ENCODE data around the gene FKBP3. TPM values are rescaled to one million over a fixed set of nuclear protein-coding genes. Genes with fewer than 3 reads are reported as not detected.

Gene FKBP3
- total RNA-seq, 1 experiment from 2014 or later = 94.2 TPM

GRCh38 chr14:45084946-45085346 lies 49.3 kb downstream of the FKBP3 start:
- intact Hi-C loops (cut with micrococcal nuclease; ENCODE audit: unreplicated experiment) = loop anchor here (2.0 to 5.0 kb wide), 2 partner anchors 50 to 123 kb away; partner anchors contain the start of genes FANCM, FKBP3, KLHL28 and TOGARAM1
- no peak for DNase-seq
- H3K4me3 Mint-ChIP-seq (ENCODE audit: unreplicated experiment) = peak overlapping the region; percentile 85

GRCh38 chr14:45083976-45084722 lies 50.1 kb downstream of the FKBP3 start, which contains the start of gene PRPF39:
TSS of gene PRPF39 (plus strand) at chr14:45084116. CDS start at chr14:45095240, 11,124 bp downstream.
- Histone ChIP-seq H3K4me1 (no peaks in the 10 kb centered on the region), H3K36me3 (ENCODE audit: control insufficient read depth, insufficient read depth, low read length) (no peaks in the 10 kb centered on the region), H3K4me3 (ENCODE audit: low read depth, low read length) (peak within 1 kb of the TSS; percentile 49), H3K9me3 (no peaks in the 10 kb centered on the region), H3K27me3 (replicated peaks; ENCODE audit: control insufficient read depth, insufficient read depth, low read length) (no peaks in the 10 kb centered on the region)
- H3K9me3 Mint-ChIP-seq (ENCODE audit: unreplicated experiment) = no peaks in the 10 kb centered on the region
- BruUV-seq (replicated peaks) = TSS peak; percentile 54
- peaks cover 13% of the 10 kb centered on the region for H3K36me3 Mint-ChIP-seq (ENCODE audit: insufficient read depth, unreplicated experiment)
- peak; percentile 87 to 91 for DNase-seq
- ChIA-PET POLR2A (no interaction called here), CTCF (no interaction called here)
- H3K27me3 Mint-ChIP-seq (ENCODE audit: insufficient read depth, unreplicated experiment) = no peaks in the 10 kb centered on the region
- peak within 1 kb of the TSS; percentile 85 for H3K4me3 Mint-ChIP-seq (ENCODE audit: unreplicated experiment)
- peaks cover 17% of the 10 kb centered on the region for H3K4me1 Mint-ChIP-seq (ENCODE audit: low read depth, unreplicated experiment)
- H3K27ac Mint-ChIP-seq (ENCODE audit: unreplicated experiment) = peak within 1 kb of the TSS; percentile 87
- intact Hi-C loops (cut with micrococcal nuclease; ENCODE audit: unreplicated experiment) = loop anchor here (2.0 to 5.0 kb wide), 2 partner anchors 51 to 122 kb away; partner anchors contain the start of genes FANCM, FKBP3, KLHL28 and TOGARAM1
- TF ChIP-seq CTCF (IDR thresholded peaks at IDR 0.05; ENCODE audit: insufficient read depth in 1 of 2, low read depth in 1 of 2, low read length in 1 of 2, severe bottlenecking in 1 of 2, unreplicated experiment in 1 of 2) = no peak

More at GRCh38 chr14:45084946-45085346, 49.3 kb downstream of the FKBP3 start:
- ChIA-PET POLR2A (no interaction called here), CTCF (no interaction called here)
- Histone ChIP-seq H3K27me3 (replicated peaks; ENCODE audit: control insufficient read depth, insufficient read depth, low read length) (no peaks in the 10 kb centered on the region), H3K4me3 (ENCODE audit: low read depth, low read length) (peak overlapping the region; percentile 49), H3K9me3 (no peaks in the 10 kb centered on the region), H3K4me1 (no peaks in the 10 kb centered on the region), H3K36me3 (ENCODE audit: control insufficient read depth, insufficient read depth, low read length) (no peaks in the 10 kb centered on the region)
- Mint-ChIP-seq H3K9me3 (ENCODE audit: unreplicated experiment) (no peaks in the 10 kb centered on the region), H3K4me1 (ENCODE audit: low read depth, unreplicated experiment) (peaks cover 17% of the 10 kb centered on the region), H3K36me3 (ENCODE audit: insufficient read depth, unreplicated experiment) (peaks cover 13% of the 10 kb centered on the region), H3K27me3 (ENCODE audit: insufficient read depth, unreplicated experiment) (no peaks in the 10 kb centered on the region), H3K27ac (ENCODE audit: unreplicated experiment) (no peak overlapping the region)
- no peak for TF ChIP-seq CTCF (IDR thresholded peaks at IDR 0.05; ENCODE audit: insufficient read depth in 1 of 2, low read depth in 1 of 2, low read length in 1 of 2, severe bottlenecking in 1 of 2, unreplicated experiment in 1 of 2)
- BruUV-seq (replicated peaks) = no TSS peak

GRCh38 chr14:45083617-45083975 lies 50.7 kb downstream of the FKBP3 start:
- Mint-ChIP-seq H3K27me3 (ENCODE audit: insufficient read depth, unreplicated experiment) (no peaks in the 10 kb centered on the region), H3K36me3 (ENCODE audit: insufficient read depth, unreplicated experiment) (peaks cover 13% of the 10 kb centered on the region), H3K9me3 (ENCODE audit: unreplicated experiment) (no peaks in the 10 kb centered on the region), H3K27ac (ENCODE audit: unreplicated experiment) (peak overlapping the region; percentile 87), H3K4me1 (ENCODE audit: low read depth, unreplicated experiment) (peaks cover 17% of the 10 kb centered on the region), H3K4me3 (ENCODE audit: unreplicated experiment) (peak overlapping the region; percentile 85)
- Histone ChIP-seq H3K27me3 (replicated peaks; ENCODE audit: control insufficient read depth, insufficient read depth, low read length) (no peaks in the 10 kb centered on the region), H3K4me3 (ENCODE audit: low read depth, low read length) (peak overlapping the region; percentile 1), H3K4me1 (no peaks in the 10 kb centered on the region), H3K36me3 (ENCODE audit: control insufficient read depth, insufficient read depth, low read length) (no peaks in the 10 kb centered on the region), H3K9me3 (no peaks in the 10 kb centered on the region)
- BruUV-seq (replicated peaks) = no TSS peak
- no peak for TF ChIP-seq CTCF (IDR thresholded peaks at IDR 0.05; ENCODE audit: insufficient read depth in 1 of 2, low read depth in 1 of 2, low read length in 1 of 2, severe bottlenecking in 1 of 2, unreplicated experiment in 1 of 2)
- POLR2A ChIA-PET = no interaction called here
- no peak for DNase-seq
- CTCF ChIA-PET = no interaction called here
- intact Hi-C loops (cut with micrococcal nuclease; ENCODE audit: unreplicated experiment) = loop anchor here (5.0 kb wide), 1 partner anchor 121 kb away; the partner anchor contains the start of genes KLHL28 and TOGARAM1
